Right atrium auricular region (tissue), 2 donors: Measurements from ENCODE around the gene MFAP1. TPM values are rescaled to one million over a fixed set of nuclear protein-coding genes. Genes with fewer than 3 reads are reported as not detected.
A peak's percentile ranks its signal among the peaks of the same experiment; 100 is the strongest.

Source experiments
- DNase-seq: peaks from one replicate; pipeline ENCODE4 v3.0.0-alpha.2; 2019; ENCODE audit warnings: low spot score
- H3K27ac ChIP-seq, 2 donors: fragments of 200-600 bp; sonication (generic); 1 replicate in 1 of 2; 2 replicates in 1 of 2; pipeline ENCODE4 v1.5.1; 2016 to 2019
- H3K27me3 ChIP-seq, 2 donors: fragments of 200-600 bp; sonication (generic); one replicate each; pipeline versions ENCODE4 v1.5.1 to v1.6.0; 2017 to 2019
- H3K36me3 ChIP-seq: fragments of 200-600 bp; sonication (generic); one replicate; pipeline ENCODE4 v1.5.1; 2016
- H3K4me1 ChIP-seq, 2 donors: fragments of 200-600 bp; sonication (generic); one replicate each; pipeline versions ENCODE4 v1.5.1 to v1.6.0; 2017 to 2019
- H3K4me3 ChIP-seq, 2 donors: fragments of 200-600 bp; sonication (generic); 1 replicate in 1 of 2; 2 replicates in 1 of 2; pipeline ENCODE4 v1.5.1; 2017 to 2019; ENCODE audit warnings: mild to moderate bottlenecking in 1 of 2, moderate library complexity in 1 of 2
- H3K9me3 ChIP-seq, 2 donors: fragments of 200-600 bp; sonication (generic); one replicate each; pipeline ENCODE4 v1.5.1; 2019
- CTCF ChIP-seq, 2 donors: fragments of 200-600 bp; sonication (generic); IDR thresholded peaks; one replicate each; pipeline ENCODE4 v1.5.1; 2019; ENCODE audit warnings: antibody characterized with exemption in 2 of 2
- total RNA-seq, 2 donors: library from RNA; depleted of rRNA; stranded (reverse); fragments of >200 nt; gene quantifications; one replicate each; pipeline ENCODE4 v1.1.0, GENCODE V29; 2016

MFAP1 gene
- total RNA-seq, 2 donors from 2014 or later, result 12.3 to 16.6 TPM

- Histone ChIP-seq H3K36me3 (peaks cover 62% of the 10 kb centered on the region), H3K4me1 (peaks cover 0 to 42% of the 10 kb centered on the region in 2 donors), H3K27ac (peak within 1 kb of the TSS; percentile 94 to 95), H3K4me3 (peak within 1 kb of the TSS; percentile 71 to 95), H3K27me3 (no peaks in the 10 kb centered on the region), H3K9me3 (no peaks in the 10 kb centered on the region)
- TF ChIP-seq CTCF (IDR thresholded peaks at IDR 0.05), result no peak
- DNase-seq, result peak; percentile 96
Measured at GRCh38 chr15:43800286-43801141, 24.0 kb downstream of the MFAP1 start, which contains the start of gene HYPK. TSS of gene HYPK (plus strand) at chr15:43800599. CDS start at chr15:43800623, 24 bp downstream.

GRCh38 chr15:43799945-43800285 lies 24.6 kb downstream of the MFAP1 start, which contains the start of gene SERINC4:
TSS of gene SERINC4 (minus strand) at chr15:43800220. CDS start at chr15:43799986, 234 bp downstream.
- TF ChIP-seq CTCF (IDR thresholded peaks at IDR 0.05), result no peak
- DNase-seq, result no peak
- Histone ChIP-seq H3K4me1 (peaks cover 0 to 48% of the 10 kb centered on the region in 2 donors), H3K27me3 (no peaks in the 10 kb centered on the region), H3K4me3 (peak within 1 kb of the TSS; percentile 71 to 95), H3K36me3 (peaks cover 62% of the 10 kb centered on the region), H3K27ac (peak within 1 kb of the TSS; percentile 94 to 95), H3K9me3 (no peaks in the 10 kb centered on the region)

GRCh38 chr15:43799209-43799944 lies 25.1 kb downstream of the MFAP1 start:
- H3K4me3 ChIP-seq, result no peak overlapping the region
- H3K27ac ChIP-seq, result peak overlapping the region; percentile 94 to 95
- no peaks in the 10 kb centered on the region for H3K27me3 ChIP-seq
- DNase-seq, result no peak
- no peaks in the 10 kb centered on the region for H3K9me3 ChIP-seq
- no peak for TF ChIP-seq CTCF (IDR thresholded peaks at IDR 0.05)
- H3K4me1 ChIP-seq, result peaks cover 0 to 54% of the 10 kb centered on the region in 2 donors
- peaks cover 62% of the 10 kb centered on the region for H3K36me3 ChIP-seq

GRCh38 chr15:43796566-43796965 lies 27.9 kb downstream of the MFAP1 start:
- H3K4me3 ChIP-seq, result no peak overlapping the region
- no peaks in the 10 kb centered on the region for H3K9me3 ChIP-seq
- no peak for TF ChIP-seq CTCF (IDR thresholded peaks at IDR 0.05)
- no peaks in the 10 kb centered on the region for H3K27me3 ChIP-seq
- no peak overlapping the region for H3K27ac ChIP-seq
- no peak for DNase-seq
- peaks cover 0 to 68% of the 10 kb centered on the region in 2 donors for H3K4me1 ChIP-seq
- peaks cover 56% of the 10 kb centered on the region for H3K36me3 ChIP-seq

- no peak for DNase-seq
- Histone ChIP-seq H3K9me3 (no peaks in the 10 kb centered on the region), H3K27me3 (no peaks in the 10 kb centered on the region), H3K4me1 (peaks cover 0 to 65% of the 10 kb centered on the region in 2 donors), H3K4me3 (no peak overlapping the region), H3K36me3 (peaks cover 55% of the 10 kb centered on the region), H3K27ac (no peak overlapping the region)
- no peak for TF ChIP-seq CTCF (IDR thresholded peaks at IDR 0.05)
Measured at GRCh38 chr15:43795997-43796396, 28.5 kb downstream of the MFAP1 start.
